CMK (cell line): Measurements from ENCODE around the gene PKNOX2.

Experiments used
- DNase-seq: peaks from one replicate; pipeline ENCODE4 v3.0.0-alpha.2; 2010; ENCODE audit warnings: low read depth

PKNOX2 gene

GRCh38 chr11:125382822-125383221 lies 218.3 kb downstream of the PKNOX2 start:
- no peak for DNase-seq

GRCh38 chr11:125384825-125385224 lies 220.3 kb downstream of the PKNOX2 start:
- DNase-seq: no peak

- no peak for DNase-seq
Measured at GRCh38 chr11:125387901-125388300, 223.3 kb downstream of the PKNOX2 start.

DNA sequence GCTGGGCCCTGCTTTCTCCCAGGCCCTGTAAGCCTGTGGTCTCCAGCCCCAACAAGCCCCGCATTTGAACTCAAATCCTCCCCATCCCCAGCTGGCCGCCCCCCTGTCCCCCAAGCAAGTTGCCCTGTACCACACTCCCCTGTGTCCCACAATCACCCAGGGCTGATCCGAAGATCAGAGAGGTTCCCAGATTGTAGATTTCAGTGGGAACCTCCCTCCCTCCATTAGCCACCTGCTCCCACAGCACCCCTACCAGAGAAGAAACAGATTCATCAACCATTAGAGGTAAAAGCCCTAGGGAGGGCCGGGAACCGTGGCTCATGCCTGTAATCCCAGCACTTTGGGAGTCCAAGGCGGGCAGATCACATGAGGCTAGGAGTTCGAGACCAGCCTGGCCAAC lies 224.1 kb downstream of the PKNOX2 start:
- DNase-seq: no peak

DNA sequence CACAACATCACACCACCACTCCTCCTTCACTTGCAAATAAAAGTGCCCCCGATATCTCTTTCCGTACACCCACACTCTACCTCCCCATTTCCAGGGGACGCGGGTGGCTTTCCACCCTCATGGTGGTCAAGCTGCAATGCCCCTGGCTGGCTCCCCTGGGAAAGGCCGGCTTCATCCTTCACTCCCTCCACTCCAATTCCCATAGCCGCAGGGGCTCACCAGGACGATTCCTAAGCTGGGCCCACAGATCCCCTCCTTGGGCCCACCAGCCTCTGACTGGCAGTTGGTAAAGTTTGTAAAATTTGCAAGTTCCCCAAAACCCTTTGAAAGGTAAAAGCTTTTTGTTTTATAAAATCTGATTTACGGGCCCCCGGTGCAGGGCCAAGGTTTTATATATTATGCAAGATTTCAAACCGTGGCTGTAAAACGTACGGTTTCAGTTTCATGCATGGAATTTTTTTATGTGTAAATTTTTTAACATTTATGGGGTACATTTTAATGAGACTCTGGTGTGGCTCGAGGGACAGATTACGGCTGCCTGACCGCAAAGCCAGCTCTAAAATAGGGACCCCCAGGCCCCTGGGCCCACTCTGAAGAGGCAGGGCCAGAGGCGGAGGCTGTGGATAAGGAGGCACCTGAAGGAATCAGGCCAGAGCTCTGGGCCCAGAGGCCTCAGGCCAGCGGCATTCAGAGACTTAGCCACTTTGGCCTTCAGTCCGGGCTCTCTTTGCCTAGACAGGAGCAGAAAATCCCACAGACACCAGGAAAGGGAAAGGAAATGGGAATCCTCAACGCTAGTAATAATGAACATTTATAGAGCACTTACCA lies 225.0 kb downstream of the PKNOX2 start:
- no peak for DNase-seq

- no peak for DNase-seq
Measured at GRCh38 chr11:125390946-125391345, 226.4 kb downstream of the PKNOX2 start.

DNA sequence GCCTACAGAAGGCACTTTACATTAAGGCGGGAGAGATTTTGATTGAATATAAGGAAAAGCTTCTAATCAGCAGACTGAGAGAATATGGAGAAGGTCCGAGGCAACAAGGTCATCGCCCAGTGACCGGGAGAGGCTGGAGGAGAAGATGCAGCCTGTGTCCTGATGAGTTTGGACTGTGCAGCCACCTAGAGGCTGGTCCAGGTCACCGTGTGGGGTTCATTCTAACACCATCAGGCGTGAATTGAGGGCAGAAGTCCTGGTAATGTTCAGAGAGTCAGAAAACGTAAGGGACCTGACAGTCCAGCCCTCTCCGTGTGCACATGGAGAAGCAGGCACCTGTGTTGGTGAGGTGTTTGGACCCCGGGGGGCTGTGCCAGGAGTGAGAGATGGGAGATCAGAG lies 228.8 kb downstream of the PKNOX2 start:
- no peak for DNase-seq

DNA sequence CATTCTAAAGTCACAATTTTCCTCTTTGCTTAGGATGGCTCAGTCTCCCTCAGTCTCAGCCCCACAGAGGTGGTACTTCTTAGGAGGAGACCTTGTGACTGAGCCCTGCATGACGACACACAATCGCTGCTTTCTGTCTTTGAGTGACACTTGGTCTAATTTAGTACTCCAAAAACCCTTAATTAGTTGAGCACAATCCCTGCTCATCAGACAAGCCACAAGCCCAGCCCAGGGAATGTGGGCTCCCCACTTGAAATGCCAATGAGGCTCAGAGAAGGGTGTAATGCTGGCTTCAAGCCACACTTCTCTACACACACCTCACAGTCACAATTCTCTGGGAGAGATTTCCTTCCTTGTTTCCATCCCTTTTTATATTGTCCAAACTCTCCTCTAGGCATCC lies 229.7 kb downstream of the PKNOX2 start:
- DNase-seq: no peak

- no peak for DNase-seq
Measured at GRCh38 chr11:125397421-125397820, 232.9 kb downstream of the PKNOX2 start.

DNA sequence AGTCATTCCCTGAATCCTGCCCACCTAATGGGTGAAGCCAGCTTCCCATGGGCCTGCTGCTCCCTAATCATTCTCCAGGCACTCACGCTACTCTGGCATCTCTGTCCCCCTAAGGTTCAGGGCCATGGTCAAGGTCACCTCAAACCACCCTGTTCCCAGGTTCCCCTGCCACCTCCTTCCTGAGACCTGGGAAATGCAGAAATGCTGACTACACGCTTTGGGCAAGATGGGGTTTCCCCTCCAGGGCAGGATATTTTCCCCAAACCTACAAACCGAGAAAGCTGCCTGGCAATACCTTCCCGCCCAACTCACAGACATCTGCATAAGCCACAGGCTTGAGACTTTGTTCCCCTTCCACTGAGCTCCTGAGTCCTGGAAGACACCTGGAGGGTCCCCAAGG lies 233.9 kb downstream of the PKNOX2 start:
- DNase-seq: no peak

DNA sequence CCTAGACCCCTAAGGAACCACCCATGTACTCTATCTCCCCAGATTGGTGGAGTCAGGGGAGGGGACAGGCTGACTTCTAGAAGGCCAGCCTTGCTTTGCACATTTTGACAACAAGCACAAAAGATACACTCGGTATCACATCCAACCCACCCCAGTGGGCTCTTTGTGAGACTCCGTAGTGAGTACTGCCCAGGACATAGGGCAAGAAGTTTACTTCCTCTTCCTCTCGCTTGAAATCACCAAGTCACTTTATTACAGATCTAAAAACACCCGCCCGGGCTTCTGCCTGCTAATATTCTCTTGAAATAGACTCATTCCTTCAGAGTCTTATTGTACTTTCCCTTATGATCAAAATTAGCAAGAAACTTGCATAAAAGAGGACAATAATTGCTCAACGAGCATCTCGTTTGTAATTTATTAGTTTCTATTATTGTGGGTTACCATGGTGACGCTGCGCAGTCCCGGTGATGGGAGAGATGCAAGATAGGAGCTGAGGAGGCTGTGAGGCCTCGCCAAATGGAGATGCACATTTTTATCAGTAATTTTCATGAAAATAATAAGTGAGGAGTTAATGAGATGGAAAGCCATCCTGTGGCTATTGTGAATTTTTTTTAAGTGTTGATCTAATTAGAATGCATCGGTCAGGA lies 234.6 kb downstream of the PKNOX2 start:
- DNase-seq: no peak

GRCh38 chr11:125399945-125400344 lies 235.4 kb downstream of the PKNOX2 start:
- DNase-seq: no peak

GRCh38 chr11:125401235-125401634 lies 236.7 kb downstream of the PKNOX2 start:
- DNase-seq: no peak

DNA sequence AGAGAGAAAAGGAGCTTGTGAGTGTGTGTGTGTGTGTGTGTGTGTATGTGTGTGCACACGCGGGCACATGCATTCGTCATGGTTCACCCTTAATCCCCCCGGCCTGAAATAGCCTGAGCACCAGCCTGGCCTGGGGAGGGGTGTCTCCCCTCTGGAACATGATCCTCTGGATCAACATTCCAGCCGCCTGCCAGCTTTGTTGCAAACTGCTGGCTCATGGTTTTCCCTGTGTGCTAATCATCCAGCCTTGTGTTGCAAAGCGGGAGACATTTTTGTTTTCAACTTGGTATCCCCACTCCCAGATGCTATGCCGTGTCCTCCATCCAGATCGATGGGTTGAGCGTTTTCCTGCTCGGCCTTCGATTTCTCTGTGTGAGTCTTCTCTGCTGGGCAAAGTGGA lies 237.2 kb downstream of the PKNOX2 start:
- no peak for DNase-seq

GRCh38 chr11:125402435-125402834 lies 237.9 kb downstream of the PKNOX2 start:
- no peak for DNase-seq

DNA sequence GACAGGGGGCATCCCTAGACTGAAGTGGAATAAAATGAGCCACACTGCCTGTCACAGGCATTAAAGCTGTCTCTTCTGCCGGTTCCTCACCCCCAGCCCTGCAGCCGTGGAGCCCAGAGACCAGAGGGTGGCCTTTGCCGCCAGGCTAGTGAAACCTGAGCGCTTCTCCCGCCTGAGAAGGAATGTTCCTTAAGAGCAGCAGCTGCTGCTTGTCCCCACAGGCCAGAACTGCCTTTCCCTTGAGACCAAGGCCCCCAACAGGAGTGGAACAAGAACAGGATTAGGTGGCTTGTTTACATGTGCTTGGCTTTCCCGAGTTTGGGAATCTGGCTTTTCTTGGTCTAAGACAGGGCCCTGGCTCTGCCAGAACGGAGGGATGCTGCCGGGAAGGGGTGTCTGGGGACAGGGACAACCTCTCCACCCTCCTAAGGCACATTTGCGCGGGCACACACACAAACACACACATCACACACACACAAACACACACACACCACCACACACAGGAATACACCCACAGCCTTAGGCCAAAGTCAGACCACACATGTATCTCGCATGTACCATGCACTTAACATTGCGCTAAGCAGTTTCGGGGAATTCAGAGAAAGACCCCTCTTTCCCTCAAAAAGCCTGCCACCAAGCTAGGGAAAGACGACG lies 239.7 kb downstream of the PKNOX2 start:
- DNase-seq: no peak

DNA sequence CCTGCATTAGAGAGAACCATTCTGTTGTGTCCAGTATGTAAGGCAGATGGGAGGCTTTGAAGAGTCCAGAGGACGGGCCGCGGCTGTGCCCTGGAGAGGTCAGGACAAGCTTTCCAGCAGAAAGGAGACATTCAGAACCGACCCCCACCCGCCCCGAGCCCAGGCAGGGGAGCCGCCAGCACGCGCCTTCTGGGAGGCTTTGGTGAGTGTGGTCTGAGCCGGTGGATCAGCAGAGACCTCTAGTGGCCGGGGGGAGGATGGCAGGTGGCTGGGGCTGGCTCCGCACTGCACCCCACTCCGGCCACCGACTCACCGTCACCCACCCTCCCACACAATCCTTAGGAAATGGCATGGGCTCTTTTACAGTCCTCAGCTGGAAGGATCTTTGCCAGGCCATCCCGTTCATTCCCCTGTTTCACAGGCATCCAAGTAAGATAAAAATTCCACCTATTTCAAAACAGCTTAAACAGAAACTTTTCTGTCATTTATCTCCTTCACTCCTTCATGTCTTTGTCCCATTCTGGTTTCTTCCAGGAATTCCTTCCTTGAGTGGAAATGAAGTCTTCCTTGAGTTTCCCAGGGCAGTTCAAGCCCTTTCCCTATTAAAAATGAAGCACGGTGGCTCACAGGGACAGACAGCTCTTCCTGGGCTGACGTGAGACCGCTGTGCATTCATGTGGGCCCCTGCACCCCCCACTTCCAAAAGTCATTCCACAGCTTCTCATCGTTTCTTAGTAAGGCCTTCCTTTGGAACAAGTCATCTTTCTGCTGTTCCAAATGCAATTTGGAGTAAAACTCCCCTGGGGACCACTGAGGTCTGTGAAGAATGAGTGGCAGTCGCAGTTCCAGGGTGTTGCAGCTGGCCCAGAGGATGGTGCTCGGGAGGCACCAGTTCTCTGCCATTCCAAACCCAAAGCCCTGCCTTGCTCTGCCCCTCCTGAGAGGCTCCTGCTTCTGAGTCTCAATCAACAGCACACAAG lies 240.6 kb downstream of the PKNOX2 start:
- peak; percentile 21 for DNase-seq

DNA sequence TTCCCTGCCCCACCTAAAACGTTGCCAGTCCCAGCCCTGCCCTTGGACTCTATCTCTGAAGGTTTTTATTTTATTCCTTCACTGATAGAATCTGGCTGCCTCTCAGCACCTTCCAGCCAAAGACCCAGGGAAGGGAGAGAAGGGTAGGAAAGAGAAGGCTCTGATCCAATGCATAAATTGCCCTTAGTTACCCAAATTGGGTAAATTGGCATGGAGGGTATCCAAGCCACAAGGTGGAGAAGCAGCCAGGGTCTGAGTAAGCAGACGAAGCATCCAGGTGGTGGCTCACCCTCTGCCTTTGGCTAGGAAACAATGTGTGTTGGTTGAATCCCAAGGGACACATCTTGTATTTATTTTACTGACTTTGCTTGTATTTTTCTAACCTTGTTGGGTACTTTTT lies 242.5 kb downstream of the PKNOX2 start:
- DNase-seq: no peak

GRCh38 chr11:125408311-125408711 lies 243.8 kb downstream of the PKNOX2 start:
- DNase-seq: no peak

DNA sequence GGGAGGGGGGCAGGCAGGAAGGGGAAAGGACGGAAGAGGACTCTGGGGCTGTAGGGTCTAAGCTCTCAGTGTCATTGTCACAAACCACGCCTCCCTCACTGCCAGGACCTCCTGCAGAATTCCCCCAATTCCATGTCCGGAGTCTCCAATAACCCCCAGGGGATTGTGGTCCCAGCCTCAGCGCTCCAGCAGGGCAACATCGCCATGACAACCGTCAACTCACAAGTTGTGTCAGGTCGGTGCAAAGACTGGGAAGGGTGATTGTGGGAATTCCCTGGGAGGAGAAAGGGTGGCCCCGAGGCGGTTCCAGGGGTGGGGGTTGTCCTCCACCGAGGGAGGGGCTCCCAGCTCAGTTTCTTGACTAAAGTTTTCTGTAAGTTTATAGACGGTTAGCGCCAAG lies 245.5 kb downstream of the PKNOX2 start:
- DNase-seq: no peak

GRCh38 chr11:125412177-125412496 lies 247.6 kb downstream of the PKNOX2 start:
- DNase-seq: no peak

DNA sequence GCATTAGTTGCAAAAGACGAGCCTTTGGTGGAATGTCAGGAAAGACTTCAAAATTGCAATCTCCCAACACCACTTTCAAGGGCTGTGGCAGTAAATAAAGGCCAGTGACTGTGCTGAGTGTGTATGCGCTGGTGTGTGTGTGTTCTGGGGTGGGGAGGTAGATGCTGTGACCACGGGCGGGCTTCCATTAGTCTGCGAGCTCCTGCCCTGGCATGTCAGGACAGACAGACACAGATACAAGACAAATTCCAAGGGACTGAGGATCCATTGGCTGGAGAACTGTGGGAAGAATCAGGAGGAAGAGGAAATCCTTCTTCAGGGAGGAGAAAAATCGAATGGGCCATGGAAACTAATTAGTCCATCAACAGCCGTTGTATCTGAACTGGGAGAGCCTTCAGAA lies 248.0 kb downstream of the PKNOX2 start:
- DNase-seq: no peak
